Adrenal gland (tissue), 19 donors: ENCODE data around the gene SLC46A3. TPM values are rescaled to one million over a fixed set of nuclear protein-coding genes. Genes with fewer than 3 reads are reported as not detected.

Source experiments
- DNase-seq, 7 donors: peaks; one replicate each; pipeline ENCODE4 v3.0.0-alpha.2; 2019 to 2020
- H3K27ac ChIP-seq, 5 donors: fragments of 200-600 bp; sonication (generic) in 4 of 5; 1 replicate in 3 of 5; 2 replicates in 2 of 5; pipeline versions ENCODE4 v1.5.1 to v1.8.0; 2016 to 2020; ENCODE audit warnings: mild to moderate bottlenecking in 1 of 5
- H3K27me3 ChIP-seq: fragments of 200-600 bp; 2 replicates; pipeline ENCODE4 v1.8.0; 2021
- H3K36me3 ChIP-seq, 2 donors: fragments of 200-600 bp; replicated peaks in 1 of 2; 1 replicate in 1 of 2; 2 replicates in 1 of 2; pipeline versions ENCODE4 v1.5.1 to v1.8.0; 2018 to 2022
- H3K4me1 ChIP-seq, 2 donors: fragments of 200-600 bp; replicated peaks in 1 of 2; 1 replicate in 1 of 2; 2 replicates in 1 of 2; pipeline versions ENCODE4 v1.5.1 to v1.8.0; 2018 to 2021
- H3K4me3 ChIP-seq, 4 donors: fragments of 200-600 bp; sonication (generic) in 3 of 4; one replicate each; pipeline ENCODE4 v1.5.1; 2016 to 2018
- H3K9me3 ChIP-seq, 3 donors: fragments of 200-600 bp; sonication (generic) in 1 of 3; replicated peaks in 1 of 3; 1 replicate in 2 of 3; 2 replicates in 1 of 3; pipeline versions ENCODE4 v1.5.1 to v1.8.0; 2016 to 2021
- CTCF ChIP-seq, 6 experiments: fragments of 450-650 bp in 4 of 6; fragments of 200-600 bp in 2 of 6; sonication (generic) in 1 of 6; IDR thresholded peaks; 1 replicate in 5 of 6; 2 replicates in 1 of 6; pipeline versions ENCODE4 v1.5.1 to v1.8.0; 2016 to 2021; ENCODE audit warnings: antibody characterized with exemption in 6 of 6, mild to moderate bottlenecking in 2 of 6, moderate library complexity in 1 of 6
- POLR2A ChIP-seq, 2 donors: fragments of 450-650 bp; IDR thresholded peaks; one replicate each; pipeline ENCODE4 v1.6.1; 2017; ENCODE audit warnings: antibody characterized with exemption in 2 of 2, mild to moderate bottlenecking in 2 of 2, moderate library complexity in 1 of 2
- WGBS, 4 donors: extraction: QIAGEN DNeasy Blood & Tissue Kit in 2 of 4; methylation state at CpG; one replicate each; pipeline versions ENCODE4 v1.1.5 to v1.1.7; 2013 to 2017; 5-methylcytosine and 5-hydroxymethylcytosine counted together
- intact Hi-C, 2 donors: fragments of 100-400 bp; cut with DNase I; formaldehyde crosslinking; loops; one replicate each; pipeline versions ENCODE4 v1.14.1 to v1.15.0; 2022 to 2023
- long read RNA-seq, 10 donors: library from polyadenylated mRNA in 3 of 10; unstranded in 2 of 10; stranded (forward) in 1 of 10; transcript quantifications; one replicate each; pipeline ENCODE4 v2.0.0 and lab custom pipeline, GENCODE V29; 2021 to 2026
- polyA plus RNA-seq, 3 donors: library from polyadenylated mRNA; stranded (reverse); fragments of 200-250 nt in 2 of 3; fragments of 350-450 nt in 1 of 3; fragmentation: Illumina TruSeq in 1 of 3; extraction: RNeasy Lipid Tissue Mini Kit (QIAGEN cat#74804) in 1 of 3; gene quantifications; one replicate each; pipeline ENCODE4 v1.2.3, GENCODE V29; 2013 to 2014
- total RNA-seq, 9 donors: library from RNA; depleted of rRNA in 4 of 9; stranded (reverse); fragments of >200 nt in 4 of 9; fragments of 120-200 nt in 1 of 9; fragmentation: NEBNext Ultra II Directional in 1 of 9; extraction: Animal tissue kit (Norgen Biotek cat#: 25700) in 1 of 9; gene quantifications; one replicate each; pipeline versions ENCODE4 v1.1.0 to v1.2.4, GENCODE V29; 2013 to 2023
- donor health status: healthy with polysubstance abuse.
- donor health status: Bipolar disorder and iron deficiency.
- donor health status: DM: yes; HTN: yes; CAD: no.
- donor health status: DM: no; HTN: no; CAD: no.
- donor health status: DM: no; HTN: no; CAD: no.
- donor health status: DM: yes; HTN: yes; CAD: no.

SLC46A3 gene
- 10 to 100 TPM; 13.9 to 87.4 (median 32.9) TPM for total RNA-seq
- 10 to 100 TPM; 10.1 to 36.1 (median 17.1) TPM for polyA plus RNA-seq
- long read RNA-seq, donor 1, transcript SLC46A3-201 (6 exons, 3,173 nt): major isoform, 25 of 32 reads
- long read RNA-seq, donor 1, transcript SLC46A3-202 (7 exons, 2,121 nt): minor isoform, 7 of 32 reads
- long read RNA-seq, donor 1, partial matches to known transcripts: 0 of 32 reads
- long read RNA-seq, donor 1, other reads (novel, unspliced or antisense): 0 of 32 reads
- long read RNA-seq, donor 2, transcript SLC46A3-202 (7 exons, 2,121 nt): minor isoform, 5 of 49 reads
- long read RNA-seq, donor 2, transcript SLC46A3-201 (6 exons, 3,173 nt): major isoform, 34 of 49 reads
- long read RNA-seq, donor 2, partial matches to known transcripts: 6 of 49 reads
- long read RNA-seq, donor 2, other reads (novel, unspliced or antisense): 0 of 49 reads
- long read RNA-seq, donor 3, transcript SLC46A3-201 (6 exons, 3,173 nt): major isoform, 13 of 22 reads
- long read RNA-seq, donor 3, transcript SLC46A3-202 (7 exons, 2,121 nt): minor isoform, 8 of 22 reads
- long read RNA-seq, donor 3, partial matches to known transcripts: 0 of 22 reads
- long read RNA-seq, donor 3, other reads (novel, unspliced or antisense): 0 of 22 reads
- long read RNA-seq, donor 4, partial matches to known transcripts: 5 of 16 reads
- long read RNA-seq, donor 4, other reads (novel, unspliced or antisense): 5 of 16 reads
- long read RNA-seq, donor 5, transcript SLC46A3-201 (6 exons, 3,173 nt): major isoform, 78 of 101 reads
- long read RNA-seq, donor 5, transcript SLC46A3-202 (7 exons, 2,121 nt): minor isoform, 5 of 101 reads
- long read RNA-seq, donor 5, partial matches to known transcripts: 1 of 101 reads
- long read RNA-seq, donor 5, other reads (novel, unspliced or antisense): 17 of 101 reads
- long read RNA-seq, donor 6, transcript SLC46A3-201 (6 exons, 3,173 nt): major isoform, 5 of 10 reads
- long read RNA-seq, donor 6, partial matches to known transcripts: 2 of 10 reads
- long read RNA-seq, donor 6, other reads (novel, unspliced or antisense): 3 of 10 reads
- long read RNA-seq, donor 7, transcript SLC46A3-201 (6 exons, 3,173 nt): major isoform, 8 of 16 reads
- long read RNA-seq, donor 7, partial matches to known transcripts: 7 of 16 reads
- long read RNA-seq, donor 7, other reads (novel, unspliced or antisense): 0 of 16 reads
- long read RNA-seq, donor 8, transcript SLC46A3-201 (6 exons, 3,173 nt): major isoform, 26 of 39 reads
- long read RNA-seq, donor 8, partial matches to known transcripts: 8 of 39 reads
- long read RNA-seq, donor 8, other reads (novel, unspliced or antisense): 0 of 39 reads
- long read RNA-seq, donor 9, transcript SLC46A3-201 (6 exons, 3,173 nt): major isoform, 18 of 35 reads
- long read RNA-seq, donor 9, partial matches to known transcripts: 13 of 35 reads
- long read RNA-seq, donor 9, other reads (novel, unspliced or antisense): 0 of 35 reads
- long read RNA-seq, donor 10, partial matches to known transcripts: 0 of 7 reads
- long read RNA-seq, donor 10, other reads (novel, unspliced or antisense): 0 of 7 reads

- intact Hi-C loops: loop anchor here in 1 of 2 donors (10.0 kb wide), 1 partner anchor 76 kb away; no protein-coding TSS in a partner anchor
- no peaks in the 10 kb centered on the region for H3K36me3 ChIP-seq
- peak within 1 kb of the TSS in 3 of 4 donors; percentile 20 to 93 (median 49) for H3K4me3 ChIP-seq
- 0 to 1% (median 0%) methylated on average over 16 to 78 of the region's 78 CpGs for WGBS, 4 donors
- no peaks in the 10 kb centered on the region for H3K27me3 ChIP-seq
- H3K27ac ChIP-seq: peak within 1 kb of the TSS; percentile 77 to 100 (median 97)
- TF ChIP-seq POLR2A (IDR thresholded peaks at IDR 0.05) (peak; percentile 79 to 90), CTCF (IDR thresholded peaks at IDR 0.05) (peak in 2 of 6 experiments; percentile 19 to 28)
- no peaks in the 10 kb centered on the region for H3K9me3 ChIP-seq
- peak; percentile 99 to 100 (median 99) for DNase-seq
- H3K4me1 ChIP-seq: peaks cover 7 to 28% of the 10 kb centered on the region in 2 donors
Observed at GRCh38 chr13:28718543-28719226, at the start of gene SLC46A3. SLC46A3 (minus strand) TSS chr13:28718970; CDS start chr13:28717998, 972 bp downstream.

- H3K9me3 ChIP-seq: peaks cover 0 to 3% (median under 1%) of the 10 kb centered on the region in 3 donors
- TF ChIP-seq POLR2A (IDR thresholded peaks at IDR 0.05) (no peak), CTCF (IDR thresholded peaks at IDR 0.05) (no peak)
- intact Hi-C loops: no loop called here
- no peaks in the 10 kb centered on the region for H3K27me3 ChIP-seq
- DNase-seq: no peak
- H3K4me3 ChIP-seq: no peak overlapping the region
- H3K4me1 ChIP-seq: no peaks in the 10 kb centered on the region
- no peaks in the 10 kb centered on the region for H3K36me3 ChIP-seq
- WGBS, 4 donors: 63 to 79% (median 76%) methylated on average over 4 of the region's 4 CpGs
- no peak overlapping the region for H3K27ac ChIP-seq
Observed at GRCh38 chr13:28763887-28764286, 45.1 kb upstream of the SLC46A3 start.

- TF ChIP-seq CTCF (IDR thresholded peaks at IDR 0.05): no peak
- TF ChIP-seq POLR2A (IDR thresholded peaks at IDR 0.05): no peak
- no peak for DNase-seq
Observed at GRCh38 chr13:28761586-28761985, 42.8 kb upstream of the SLC46A3 start.

More at GRCh38 chr13:28761586-28761985, 42.8 kb upstream of the SLC46A3 start:
- WGBS, 4 donors: 65 to 71% (median 69%) methylated on average over 4 of the region's 4 CpGs
- H3K4me1 ChIP-seq: no peaks in the 10 kb centered on the region
- no peaks in the 10 kb centered on the region for H3K36me3 ChIP-seq
- no peak overlapping the region for H3K27ac ChIP-seq
- peaks cover 0 to 11% (median 8%) of the 10 kb centered on the region in 3 donors for H3K9me3 ChIP-seq
- intact Hi-C loops: no loop called here
- no peak overlapping the region for H3K4me3 ChIP-seq
- H3K27me3 ChIP-seq: no peaks in the 10 kb centered on the region
